Parathyroid adenoma (tissue), 2 donors: ENCODE measurements around the gene LUC7L.
A peak's percentile ranks its signal among the peaks of the same experiment; 100 is the strongest.
"Not testable (repeated sequence)": the region's sequence is repeated elsewhere in the genome, so short reads cannot be mapped to it uniquely, and the experiment has no call there.

Experiments
- H2AFZ ChIP-seq: fragments of 300-600 bp; sonication (generic); one replicate; pipeline ENCODE4 v1.7.0; 2017; ENCODE audit warnings: antibody characterized with exemption, mild to moderate bottlenecking
- H3K27ac ChIP-seq: fragments of 300-600 bp; sonication (generic); one replicate; pipeline ENCODE4 v1.7.0; 2017
- H3K27me3 ChIP-seq: fragments of 300-600 bp; sonication (generic); one replicate; pipeline ENCODE4 v1.7.0; 2017; ENCODE audit warnings: low read length; ENCODE audit not compliant: control insufficient read depth, insufficient read depth
- H3K36me3 ChIP-seq: fragments of 300-600 bp; sonication (generic); one replicate; pipeline ENCODE4 v1.7.0; 2017; ENCODE audit warnings: low read length; ENCODE audit not compliant: control insufficient read depth, insufficient read depth
- H3K4me1 ChIP-seq: fragments of 300-600 bp; sonication (generic); one replicate; pipeline ENCODE4 v1.7.0; 2017; ENCODE audit warnings: control low read depth
- H3K4me2 ChIP-seq: fragments of 300-600 bp; sonication (generic); one replicate; pipeline ENCODE4 v1.7.0; 2017; ENCODE audit warnings: low read length
- H3K4me3 ChIP-seq: fragments of 300-600 bp; sonication (generic); one replicate; pipeline ENCODE4 v1.7.0; 2017; ENCODE audit warnings: low read depth, low read length
- H3K79me2 ChIP-seq: fragments of 300-600 bp; sonication (generic); one replicate; pipeline ENCODE4 v1.7.0; 2017; ENCODE audit warnings: control low read depth
- H3K9ac ChIP-seq: fragments of 300-600 bp; sonication (generic); one replicate; pipeline ENCODE4 v1.7.0; 2017; ENCODE audit warnings: mild to moderate bottlenecking
- H3K9me3 ChIP-seq: fragments of 300-600 bp; sonication (generic); one replicate; pipeline ENCODE4 v1.7.0; 2017; ENCODE audit warnings: low read length; ENCODE audit not compliant: control insufficient read depth
- CTCF ChIP-seq: fragments of 300-600 bp; sonication (generic); IDR thresholded peaks from one replicate; pipeline ENCODE4 v1.7.0; 2017; ENCODE audit warnings: antibody characterized with exemption, mild to moderate bottlenecking
- donor health status: primary hyperparathyroidism.

The LUC7L gene

GRCh38 chr16:229731-230281 lies 557 bp upstream of the LUC7L start:
- no peaks in the 10 kb centered on the region for H3K9me3 ChIP-seq
- peaks cover 9% of the 10 kb centered on the region for H3K4me1 ChIP-seq
- peaks cover 18% of the 10 kb centered on the region for H3K79me2 ChIP-seq
- peak overlapping the region; percentile 96 for H2AFZ ChIP-seq
- no peaks in the 10 kb centered on the region for H3K27me3 ChIP-seq
- H3K27ac ChIP-seq, result peak overlapping the region; percentile 91
- H3K4me2 ChIP-seq, result peak overlapping the region; percentile 93
- H3K36me3 ChIP-seq, result no peaks in the 10 kb centered on the region
- H3K9ac ChIP-seq, result no peak overlapping the region
- peak overlapping the region; percentile 73 for H3K4me3 ChIP-seq
- TF ChIP-seq CTCF, result no peak

- Histone ChIP-seq H3K9ac (peak overlapping the region; percentile 88), H3K4me2 (peak overlapping the region; percentile 93), H3K4me1 (peaks cover 9% of the 10 kb centered on the region), H2AFZ (peak overlapping the region; percentile 96), H3K27ac (peak overlapping the region; percentile 91), H3K79me2 (peaks cover 27% of the 10 kb centered on the region), H3K9me3 (no peaks in the 10 kb centered on the region), H3K4me3 (peak overlapping the region; percentile 73), H3K36me3 (no peaks in the 10 kb centered on the region), H3K27me3 (no peaks in the 10 kb centered on the region)
- TF ChIP-seq CTCF, result no peak
Observed at GRCh38 chr16:228151-228851, 948 bp downstream of the LUC7L start.

GRCh38 chr16:220021-220420 lies 9.2 kb downstream of the LUC7L start:
- peaks cover 46% of the 10 kb centered on the region for H3K79me2 ChIP-seq
- no peaks in the 10 kb centered on the region for H3K9me3 ChIP-seq
- H3K4me1 ChIP-seq, result no peaks in the 10 kb centered on the region
- H3K36me3 ChIP-seq, result no peaks in the 10 kb centered on the region
- no peak overlapping the region for H2AFZ ChIP-seq
- H3K9ac ChIP-seq, result no peak overlapping the region
- no peaks in the 10 kb centered on the region for H3K27me3 ChIP-seq
- no peak overlapping the region for H3K4me2 ChIP-seq
- no peak overlapping the region for H3K4me3 ChIP-seq
- H3K27ac ChIP-seq, result no peak overlapping the region
- no peak for TF ChIP-seq CTCF

- Histone ChIP-seq H3K27ac (no peak overlapping the region), H3K4me3 (no peak overlapping the region), H3K4me2 (no peak overlapping the region), H3K9me3 (no peaks in the 10 kb centered on the region), H3K27me3 (no peaks in the 10 kb centered on the region), H3K36me3 (no peaks in the 10 kb centered on the region), H3K79me2 (peaks cover 28% of the 10 kb centered on the region), H3K4me1 (peaks cover 5% of the 10 kb centered on the region), H3K9ac (no peak overlapping the region), H2AFZ (no peak overlapping the region)
- TF ChIP-seq CTCF, result no peak
Observed at GRCh38 chr16:212999-213398, 16.2 kb downstream of the LUC7L start.

- H3K9ac ChIP-seq, H2AFZ ChIP-seq, H3K27ac ChIP-seq, H3K36me3 ChIP-seq, H3K27me3 ChIP-seq, H3K9me3 ChIP-seq, H3K4me3 ChIP-seq, H3K4me1 ChIP-seq, H3K4me2 ChIP-seq: not testable (repeated sequence)
- H3K79me2 ChIP-seq, result peaks cover 21% of the 10 kb centered on the region
Observed at GRCh38 chr16:211631-212180, 17.5 kb downstream of the LUC7L start.

GRCh38 chr16:209359-209758 lies 19.9 kb downstream of the LUC7L start:
- not testable (repeated sequence) for H3K4me3 ChIP-seq, H3K9ac ChIP-seq, H3K9me3 ChIP-seq, H3K27ac ChIP-seq, H2AFZ ChIP-seq, H3K4me2 ChIP-seq, H3K79me2 ChIP-seq, H3K27me3 ChIP-seq, H3K4me1 ChIP-seq, H3K36me3 ChIP-seq

GRCh38 chr16:204046-204445 lies 25.2 kb downstream of the LUC7L start:
- H3K4me1 ChIP-seq, H3K27me3 ChIP-seq, H3K9ac ChIP-seq, H3K4me3 ChIP-seq, H3K79me2 ChIP-seq, H3K4me2 ChIP-seq, H2AFZ ChIP-seq, H3K9me3 ChIP-seq, H3K27ac ChIP-seq, H3K36me3 ChIP-seq: not testable (repeated sequence)
